H9 (cell line): ENCODE results near the gene CRHR1. TPM values are rescaled to one million over a fixed set of nuclear protein-coding genes. Genes with fewer than 3 reads are reported as not detected.

ENCODE experiments used
- DNase-seq: peaks from one replicate; pipeline ENCODE4 v3.0.0-alpha.2; 2017
- H2AFZ ChIP-seq: one replicate; pipeline ENCODE4 v1.6.1; 2013; ENCODE audit warnings: mild to moderate bottlenecking, low read length, control low read depth, moderate library complexity
- H2AK5ac ChIP-seq: 2 replicates; pipeline ENCODE4 v1.6.1; 2013; ENCODE audit warnings: low read length, control low read depth, mixed read lengths; ENCODE audit not compliant: insufficient read length
- H2BK120ac ChIP-seq: one replicate; pipeline ENCODE4 v1.6.1; 2013; ENCODE audit warnings: low read depth, mild to moderate bottlenecking, low read length, control low read depth, inconsistent platforms; ENCODE audit not compliant: poor library complexity, severe bottlenecking
- H2BK12ac ChIP-seq: 2 replicates; pipeline ENCODE4 v1.6.1; 2013; ENCODE audit warnings: low read length, control low read depth, mixed read lengths, low read depth; ENCODE audit not compliant: insufficient read length
- H2BK15ac ChIP-seq: 2 replicates; pipeline ENCODE4 v1.6.1; 2013; ENCODE audit warnings: low read depth, low read length, control low read depth
- H2BK20ac ChIP-seq: one replicate; pipeline ENCODE4 v1.6.1; 2013; ENCODE audit warnings: low read depth, mild to moderate bottlenecking, low read length, control low read depth, inconsistent platforms; ENCODE audit not compliant: poor library complexity, severe bottlenecking
- H2BK5ac ChIP-seq: 2 replicates; pipeline ENCODE4 v1.6.1; 2013; ENCODE audit warnings: low read length, control low read depth, mixed read lengths; ENCODE audit not compliant: insufficient read length
- H3K14ac ChIP-seq: 2 replicates; pipeline ENCODE4 v1.6.1; 2013; ENCODE audit warnings: low read length, control low read depth; ENCODE audit not compliant: insufficient read depth
- H3K18ac ChIP-seq: 2 replicates; pipeline ENCODE4 v1.6.1; 2013; ENCODE audit warnings: low read depth, mild to moderate bottlenecking, mixed read lengths, low read length, control low read depth; ENCODE audit not compliant: insufficient read length
- H3K23ac ChIP-seq: 2 replicates; pipeline ENCODE4 v1.6.1; 2013; ENCODE audit warnings: low read length, control low read depth, mixed read lengths, low read depth; ENCODE audit not compliant: insufficient read length
- H3K23me2 ChIP-seq: 2 replicates; pipeline ENCODE4 v1.6.1; 2013; ENCODE audit warnings: low read depth, mild to moderate bottlenecking, mixed read lengths, low read length, control low read depth; ENCODE audit not compliant: insufficient read length, poor library complexity, severe bottlenecking
- H3K27ac ChIP-seq: 2 replicates; pipeline ENCODE4 v1.5.1; 2013; ENCODE audit warnings: low read length, control low read depth, mixed read lengths, low read depth; ENCODE audit not compliant: insufficient read length
- H3K27me3 ChIP-seq: 2 replicates; pipeline ENCODE4 v1.6.1; 2013; ENCODE audit warnings: low read length, control low read depth, inconsistent platforms; ENCODE audit not compliant: insufficient read depth
- H3K4ac ChIP-seq: 2 replicates; pipeline ENCODE4 v1.6.1; 2013; ENCODE audit warnings: low read depth, mild to moderate bottlenecking, control low read depth, inconsistent platforms, low read length, moderate library complexity
- H3K4me1 ChIP-seq: 2 replicates; pipeline ENCODE4 v1.6.1; 2013; ENCODE audit warnings: low read length, control low read depth, inconsistent platforms; ENCODE audit not compliant: insufficient read depth
- H3K4me2 ChIP-seq: 2 replicates; pipeline ENCODE4 v1.6.1; 2013; ENCODE audit warnings: low read length, control low read depth, mixed read lengths; ENCODE audit not compliant: insufficient read length, insufficient read depth
- H3K56ac ChIP-seq: 2 replicates; pipeline ENCODE4 v1.6.1; 2013; ENCODE audit warnings: low read depth, mild to moderate bottlenecking, mixed read lengths, low read length, control low read depth; ENCODE audit not compliant: insufficient read length
- H3K79me1 ChIP-seq: 2 replicates; pipeline ENCODE4 v1.6.1; 2013; ENCODE audit warnings: low read depth, mild to moderate bottlenecking, moderate library complexity, low read length, control low read depth, inconsistent platforms; ENCODE audit not compliant: insufficient read depth, poor library complexity, severe bottlenecking
- H3K79me2 ChIP-seq: 2 replicates; pipeline ENCODE4 v1.6.1; 2013; ENCODE audit warnings: low read length, control low read depth, inconsistent platforms; ENCODE audit not compliant: insufficient read depth
- H3K9ac ChIP-seq: 2 replicates; pipeline ENCODE4 v1.6.1; 2013; ENCODE audit warnings: low read length, control low read depth, mixed read lengths; ENCODE audit not compliant: insufficient read length; ENCODE audit errors: extremely low read depth
- H3K9me3 ChIP-seq: one replicate; pipeline ENCODE4 v1.6.1; 2013; ENCODE audit warnings: low read depth, low read length, inconsistent platforms; ENCODE audit not compliant: control insufficient read depth
- H3T11ph ChIP-seq: one replicate; pipeline ENCODE4 v1.6.1; 2013; ENCODE audit warnings: mild to moderate bottlenecking, low read length, control low read depth, inconsistent platforms
- H4K20me1 ChIP-seq: one replicate; pipeline ENCODE4 v1.6.1; 2013; ENCODE audit not compliant: control insufficient read depth, insufficient read length, insufficient read depth
- H4K5ac ChIP-seq: 2 replicates; pipeline ENCODE4 v1.6.1; 2013; ENCODE audit warnings: low read depth, mild to moderate bottlenecking, mixed read lengths, low read length, control low read depth; ENCODE audit not compliant: insufficient read length
- H4K8ac ChIP-seq: replicated peaks from 2 replicates; pipeline ENCODE4 v1.6.1; 2013; ENCODE audit warnings: low read length, control low read depth, mixed read lengths, low read depth; ENCODE audit not compliant: insufficient read length
- H4K91ac ChIP-seq: 2 replicates; pipeline ENCODE4 v1.6.1; 2013; ENCODE audit warnings: low read depth, mild to moderate bottlenecking, moderate library complexity, mixed read lengths, low read length, control low read depth; ENCODE audit not compliant: insufficient read length
- H3K27ac Mint-ChIP-seq, 3 experiments: 2 replicates in 2 of 3; 3 replicates in 1 of 3; pipeline ENCODE4 v1.8.0; 2020 to 2021; ENCODE audit warnings: mixed read lengths in 3 of 3, mild to moderate bottlenecking in 1 of 3, moderate library complexity in 1 of 3
- H3K27me3 Mint-ChIP-seq: 2 replicates; pipeline ENCODE4 v1.8.0; 2021; ENCODE audit warnings: low read depth, mild to moderate bottlenecking, moderate library complexity, mixed read lengths
- H3K36me3 Mint-ChIP-seq, 3 experiments: 2 replicates in 2 of 3; 3 replicates in 1 of 3; pipeline ENCODE4 v1.8.0; 2020 to 2021; ENCODE audit warnings: low read depth in 3 of 3, mixed read lengths in 3 of 3; ENCODE audit not compliant: insufficient read depth in 1 of 3
- H3K4me1 Mint-ChIP-seq, 2 experiments: 2 replicates each; pipeline ENCODE4 v1.8.0; 2020; ENCODE audit warnings: mixed read lengths in 2 of 2
- H3K4me3 Mint-ChIP-seq, 2 experiments: 2 replicates in 1 of 2; 3 replicates in 1 of 2; pipeline ENCODE4 v1.8.0; 2020 to 2021; ENCODE audit warnings: mild to moderate bottlenecking in 2 of 2, mixed read lengths in 2 of 2, moderate library complexity in 1 of 2
- H3K9me3 Mint-ChIP-seq, 2 experiments: 2 replicates in 1 of 2; 3 replicates in 1 of 2; pipeline ENCODE4 v1.8.0; 2020; ENCODE audit warnings: mild to moderate bottlenecking in 2 of 2, mixed read lengths in 2 of 2, moderate library complexity in 1 of 2
- CTCF ChIP-seq: fragments of 200-600 bp; sonication (generic); conservative IDR thresholded peaks from 3 replicates; pipeline ENCODE4 v1.8.0; 2021; ENCODE audit warnings: antibody characterized with exemption, mild to moderate bottlenecking
- WGBS: extraction: QIAGEN DNeasy Blood & Tissue Kit; methylation state at CpG from one replicate; pipeline ENCODE4 v1.1.7; 2013; ENCODE audit warnings: missing lambda C conversion rate, low lambda C conversion rate, mixed read lengths; ENCODE audit not compliant: insufficient read length; ENCODE audit errors: extremely low coverage; 5-methylcytosine and 5-hydroxymethylcytosine counted together
- total RNA-seq: library from RNA; stranded (reverse); gene quantifications from 2 replicates; pipeline ENCODE4 v1.2.1, GENCODE V29; 2021

CRHR1 gene
- total RNA-seq, 1 experiment from 2014 or later, result 0.52 TPM

GRCh38 chr17:45836047-45837044, 52.2 kb downstream of the CRHR1 start:
- Mint-ChIP-seq H3K27me3 (peaks cover 4% of the 10 kb centered on the region), H3K27ac (no peak overlapping the region; a peak in 1 of 7 replicates), H3K9me3 (no peaks in the 10 kb centered on the region), H3K36me3 (no peaks in the 10 kb centered on the region), H3K4me1 (peaks cover 3 to 12% of the 10 kb centered on the region in 2 experiments; a peak in 2 of 4 replicates), H3K4me3 (no peak overlapping the region)
- no peak overlapping the region for H3K9ac ChIP-seq
- no peaks in the 10 kb centered on the region for H3K79me2 ChIP-seq
- no peaks in the 10 kb centered on the region for H4K20me1 ChIP-seq
- no peak overlapping the region for H4K5ac ChIP-seq
- no peak for DNase-seq
- H2BK120ac ChIP-seq, result no peak overlapping the region
- no peak overlapping the region for H2BK5ac ChIP-seq
- H3K4me2 ChIP-seq, result no peak overlapping the region
- H3K56ac ChIP-seq, result no peak overlapping the region
- no peak overlapping the region for H2BK12ac ChIP-seq
- 0 out of 2 replicates have a peak overlapping the region, but pooled peaks have one; percentile 12 for H3K14ac ChIP-seq
- no peak overlapping the region for H2AK5ac ChIP-seq
- TF ChIP-seq CTCF, result no peak; the same call in 2 of the 3 replicates
- H4K91ac ChIP-seq, result no peak overlapping the region
- H2AFZ ChIP-seq, result no peak overlapping the region
- H3K23ac ChIP-seq, result no peak overlapping the region
- no peak overlapping the region for H4K8ac ChIP-seq
- no peaks in the 10 kb centered on the region for H3K23me2 ChIP-seq
- H3K18ac ChIP-seq, result no peak overlapping the region
- WGBS, result no CpG with 5 or more reads among the region's 20 CpGs
- no peak overlapping the region for H3T11ph ChIP-seq
- H3K79me1 ChIP-seq, result no peaks in the 10 kb centered on the region
- H3K9me3 ChIP-seq, result no peaks in the 10 kb centered on the region
- H3K27ac ChIP-seq, result no peak overlapping the region
- no peaks in the 10 kb centered on the region for H3K27me3 ChIP-seq
- no peak overlapping the region for H2BK15ac ChIP-seq
- no peak overlapping the region for H3K4ac ChIP-seq
- no peaks in the 10 kb centered on the region for H3K4me1 ChIP-seq
- H2BK20ac ChIP-seq, result no peak overlapping the region
